ENCODE data around the gene NELFB.

NELFB gene

DNA sequence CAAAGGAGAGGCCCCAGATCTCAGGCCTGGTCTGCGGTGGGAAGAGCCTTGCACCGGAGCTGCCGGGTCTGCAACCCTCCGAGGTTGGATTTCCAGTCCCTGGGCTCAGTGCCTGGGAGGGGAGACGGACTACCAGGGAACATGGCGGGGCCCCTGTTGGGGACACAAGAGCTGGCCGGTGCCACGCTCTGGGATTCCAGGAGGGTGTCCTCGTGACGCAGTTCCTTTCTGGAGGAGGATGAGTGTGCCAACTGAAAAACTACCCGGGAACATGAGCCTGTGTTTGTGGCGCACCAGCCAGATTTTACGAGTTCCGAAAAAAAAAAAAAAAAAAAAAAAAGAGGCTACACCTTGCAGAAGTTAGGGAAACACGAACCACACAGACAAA is 38.0 kb downstream of the NELFB start:
- no peak overlapping the region for H3K27ac ChIP-seq (ENCODE audit: low read depth, low read length)
- H3K27me3 ChIP-seq (ENCODE audit: control insufficient read depth, insufficient read depth, low read length) = peaks cover 13% of the 10 kb centered on the region
- H3K36me3 ChIP-seq (ENCODE audit: control insufficient read depth, insufficient read depth, low read length) = no peaks in the 10 kb centered on the region
- no peak overlapping the region for H3K9ac ChIP-seq (ENCODE audit: low read length)
- H3K4me3 ChIP-seq (ENCODE audit: low read length) = no peak overlapping the region
- H3K4me1 ChIP-seq (ENCODE audit: control insufficient read depth, insufficient read depth, low read length) = no peaks in the 10 kb centered on the region

DNA sequence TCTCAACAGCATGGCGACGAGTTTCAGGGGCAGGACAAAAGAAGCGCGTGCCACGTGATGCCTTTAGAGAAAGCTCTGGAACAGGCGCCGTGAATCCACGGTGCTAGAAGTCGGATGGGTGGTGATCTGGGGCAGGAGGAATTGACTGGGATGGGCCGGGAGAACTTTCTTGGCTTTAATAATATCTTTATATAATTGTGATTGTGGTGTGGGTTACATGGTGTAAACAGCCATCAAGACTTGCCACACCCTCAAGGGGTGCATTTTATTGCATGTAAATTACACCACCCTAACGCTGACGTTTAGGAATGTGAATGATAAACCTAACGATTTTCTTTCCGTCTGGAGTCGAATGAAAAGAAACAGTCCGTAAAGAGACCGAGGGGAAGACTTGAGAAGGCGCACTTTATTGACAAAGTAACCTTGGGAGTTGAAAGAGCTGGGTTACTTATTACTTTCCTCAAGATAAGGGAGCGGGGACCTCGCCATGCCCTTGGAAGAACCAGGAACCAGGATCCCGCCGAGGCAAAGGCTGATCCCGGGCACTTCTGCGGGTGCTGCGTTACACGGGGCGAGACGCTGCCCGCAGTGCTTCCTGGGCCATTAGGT is 38.5 kb downstream of the NELFB start:
- H3K9ac ChIP-seq (ENCODE audit: low read length) = no peak overlapping the region

GRCh38 chr9:137294091-137294680 is 39.1 kb downstream of the NELFB start:
- no peak overlapping the region for H3K9ac ChIP-seq (ENCODE audit: low read length)
- peaks cover 24% of the 10 kb centered on the region for H3K27me3 ChIP-seq (ENCODE audit: control insufficient read depth, insufficient read depth, low read length)
- H3K4me1 ChIP-seq (ENCODE audit: control insufficient read depth, insufficient read depth, low read length) = no peaks in the 10 kb centered on the region
- H3K4me3 ChIP-seq (ENCODE audit: low read length) = no peak overlapping the region
- H3K36me3 ChIP-seq (ENCODE audit: control insufficient read depth, insufficient read depth, low read length) = no peaks in the 10 kb centered on the region
- H3K27ac ChIP-seq (ENCODE audit: low read depth, low read length) = no peak overlapping the region

More for the DNA sequence above, 38.5 kb downstream of the NELFB start:
- Histone ChIP-seq H3K27me3 (ENCODE audit: control insufficient read depth, insufficient read depth, low read length) (peaks cover 18% of the 10 kb centered on the region), H3K4me1 (ENCODE audit: control insufficient read depth, insufficient read depth, low read length) (no peaks in the 10 kb centered on the region), H3K4me3 (ENCODE audit: low read length) (no peak overlapping the region), H3K36me3 (ENCODE audit: control insufficient read depth, insufficient read depth, low read length) (no peaks in the 10 kb centered on the region), H3K27ac (ENCODE audit: low read depth, low read length) (no peak overlapping the region)

DNA sequence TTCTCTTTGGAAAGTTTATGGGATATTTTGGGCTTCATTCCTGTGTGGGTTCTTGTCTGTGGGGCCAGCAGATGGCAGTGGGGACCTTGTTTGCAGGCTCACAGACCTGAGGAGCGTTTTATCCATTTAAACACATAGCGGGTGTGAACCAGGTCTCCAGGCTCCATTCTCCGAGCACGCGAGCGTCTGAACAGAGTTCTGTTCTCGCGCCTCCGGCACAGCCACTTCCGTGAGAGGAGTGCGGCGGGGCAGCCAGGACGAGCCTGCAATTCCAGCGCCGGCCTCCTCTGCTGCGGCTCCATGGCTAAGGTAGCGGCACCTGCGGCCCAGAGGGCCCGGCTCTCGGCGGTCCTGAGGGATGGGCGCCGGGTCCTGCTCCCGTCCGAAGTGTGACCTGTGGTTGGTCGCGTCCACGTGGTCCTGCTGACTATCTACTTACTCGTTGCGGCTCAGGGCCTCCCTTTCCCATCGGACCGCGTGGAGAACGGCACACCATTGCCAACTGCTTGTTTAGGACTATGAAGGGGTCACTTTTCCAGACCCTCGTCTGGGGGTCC is 39.6 kb downstream of the NELFB start:
- no peaks in the 10 kb centered on the region for H3K4me1 ChIP-seq (ENCODE audit: control insufficient read depth, insufficient read depth, low read length)
- H3K9ac ChIP-seq (ENCODE audit: low read length) = no peak overlapping the region
- H3K36me3 ChIP-seq (ENCODE audit: control insufficient read depth, insufficient read depth, low read length) = no peaks in the 10 kb centered on the region
- H3K27ac ChIP-seq (ENCODE audit: low read depth, low read length) = no peak overlapping the region
- H3K4me3 ChIP-seq (ENCODE audit: low read length) = no peak overlapping the region
- peaks cover 26% of the 10 kb centered on the region for H3K27me3 ChIP-seq (ENCODE audit: control insufficient read depth, insufficient read depth, low read length)

GRCh38 chr9:137295238-137295811 is 40.2 kb downstream of the NELFB start:
- no peak overlapping the region for H3K4me3 ChIP-seq (ENCODE audit: low read length)
- no peak overlapping the region for H3K9ac ChIP-seq (ENCODE audit: low read length)
- no peaks in the 10 kb centered on the region for H3K36me3 ChIP-seq (ENCODE audit: control insufficient read depth, insufficient read depth, low read length)
- peaks cover 26% of the 10 kb centered on the region for H3K27me3 ChIP-seq (ENCODE audit: control insufficient read depth, insufficient read depth, low read length)
- no peaks in the 10 kb centered on the region for H3K4me1 ChIP-seq (ENCODE audit: control insufficient read depth, insufficient read depth, low read length)
- H3K27ac ChIP-seq (ENCODE audit: low read depth, low read length) = no peak overlapping the region

DNA sequence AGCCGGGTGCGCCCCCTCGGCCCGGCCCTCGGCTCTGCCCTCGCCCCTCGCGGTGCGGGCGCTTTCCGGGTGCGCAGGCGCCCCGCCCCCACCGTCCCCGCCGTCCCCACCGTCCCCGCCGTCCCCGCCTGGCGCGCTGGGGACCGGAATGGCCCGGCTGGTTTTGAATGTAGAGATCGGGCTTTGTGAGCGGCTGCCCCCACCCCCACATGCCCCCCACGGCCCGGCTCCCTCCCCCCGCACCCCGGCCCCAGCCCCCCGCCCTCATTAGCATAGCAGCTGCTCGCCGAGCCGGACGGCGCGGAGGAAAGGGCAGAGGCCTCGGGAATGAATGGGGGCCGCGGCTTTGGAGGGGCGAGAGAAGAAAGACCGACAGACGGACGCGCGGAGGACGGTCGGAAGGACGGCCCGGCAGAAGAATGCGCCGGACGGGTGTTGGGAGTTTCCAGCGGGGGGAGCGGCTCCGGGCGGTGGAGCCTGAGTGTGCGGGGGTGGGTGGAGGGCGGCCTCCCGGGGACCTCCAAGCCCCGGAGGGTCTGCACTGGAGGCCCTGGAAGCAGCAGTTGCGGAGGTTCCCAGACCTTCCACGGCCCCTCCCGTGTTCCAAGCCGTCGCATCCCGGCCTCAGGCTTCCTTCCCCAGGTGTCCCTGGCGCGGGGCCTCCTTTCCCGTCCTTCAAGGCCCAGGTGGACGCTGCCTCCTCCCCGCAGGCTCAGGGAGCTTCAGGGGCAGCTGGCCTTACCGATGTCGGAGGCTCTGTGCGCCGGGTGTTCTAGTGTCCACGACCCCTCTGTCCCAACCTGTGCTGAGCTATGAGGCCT is 40.9 kb downstream of the NELFB start:
- H3K4me1 ChIP-seq (ENCODE audit: control insufficient read depth, insufficient read depth, low read length) = no peaks in the 10 kb centered on the region
- peaks cover 26% of the 10 kb centered on the region for H3K27me3 ChIP-seq (ENCODE audit: control insufficient read depth, insufficient read depth, low read length)
- no peaks in the 10 kb centered on the region for H3K36me3 ChIP-seq (ENCODE audit: control insufficient read depth, insufficient read depth, low read length)
- H3K9ac ChIP-seq (ENCODE audit: low read length) = peak overlapping the region; percentile 78
- peak overlapping the region; percentile 47 for H3K4me3 ChIP-seq (ENCODE audit: low read length)
- H3K27ac ChIP-seq (ENCODE audit: low read depth, low read length) = peak overlapping the region; percentile 30

DNA sequence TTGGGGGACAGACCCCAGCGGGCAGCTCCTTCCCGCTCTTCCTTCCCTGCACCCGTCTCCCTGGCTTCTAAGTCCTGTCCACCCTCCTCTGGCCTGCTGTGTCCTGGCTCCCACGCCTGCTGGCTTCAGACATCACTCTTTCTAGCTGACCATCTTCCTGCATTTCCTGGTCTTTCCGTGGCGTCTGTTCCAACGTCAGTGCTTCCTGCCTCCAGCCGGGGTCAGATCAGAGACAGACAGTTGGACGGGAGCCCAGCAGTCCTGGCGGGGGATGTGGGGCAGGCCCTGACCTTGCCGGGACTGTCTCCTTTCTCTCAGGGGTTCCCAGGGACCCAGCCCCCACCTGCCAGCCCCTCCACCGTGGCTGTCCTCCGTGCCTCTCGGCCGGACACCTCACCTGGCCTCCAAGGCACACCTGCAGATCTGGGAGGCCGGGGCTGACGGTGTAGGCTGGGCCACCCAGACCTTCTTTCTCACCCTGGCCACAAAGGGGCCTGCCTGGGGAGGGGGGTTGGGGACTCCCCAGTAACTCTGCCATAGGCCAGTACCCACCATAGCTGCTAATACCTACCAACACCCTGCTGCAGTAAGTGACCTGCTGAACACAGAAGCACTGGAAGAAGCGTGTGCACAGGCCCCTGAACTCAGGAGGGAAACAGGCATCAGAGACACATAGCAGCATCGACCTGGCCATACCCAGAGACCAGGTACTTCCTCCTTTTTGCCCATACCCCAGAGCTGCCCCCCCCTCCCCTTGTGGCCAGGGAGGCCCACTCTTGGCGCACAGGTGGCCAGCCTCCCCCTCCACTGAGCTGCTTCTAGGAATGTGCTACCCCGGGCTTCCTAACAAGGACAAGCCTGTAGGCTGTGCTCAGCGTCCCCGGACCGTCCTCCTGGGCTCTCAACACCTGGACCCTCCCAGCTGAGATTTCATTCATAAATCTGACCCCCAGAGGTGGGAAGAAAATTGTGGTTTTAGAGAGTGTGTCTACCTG is 41.8 kb downstream of the NELFB start:
- Histone ChIP-seq H3K4me3 (ENCODE audit: low read length) (peak overlapping the region; percentile 47), H3K27me3 (ENCODE audit: control insufficient read depth, insufficient read depth, low read length) (peaks cover 26% of the 10 kb centered on the region)

DNA sequence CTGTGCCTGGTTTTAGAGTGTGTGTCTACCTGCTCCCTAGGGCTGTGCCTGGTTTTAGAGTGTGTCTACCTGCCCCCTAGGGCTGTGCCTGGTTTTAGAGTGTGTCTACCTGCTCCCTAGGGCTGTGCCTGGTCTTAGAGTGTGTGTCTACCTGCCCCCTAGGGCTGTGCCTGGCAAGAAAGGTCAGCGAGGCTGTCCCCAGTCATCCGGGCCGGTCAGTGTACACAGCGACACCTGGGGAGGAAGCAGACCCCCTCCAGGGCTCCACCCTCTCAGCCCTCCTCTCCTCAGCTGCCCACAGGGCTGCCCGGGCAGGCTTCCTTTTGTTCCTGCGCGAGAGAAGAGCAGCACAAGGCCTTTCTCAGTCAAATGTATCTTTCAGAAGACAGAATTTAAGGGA is 42.8 kb downstream of the NELFB start:
- Histone ChIP-seq H3K9ac (ENCODE audit: low read length) (peak overlapping the region; percentile 36), H3K36me3 (ENCODE audit: control insufficient read depth, insufficient read depth, low read length) (no peaks in the 10 kb centered on the region), H3K4me1 (ENCODE audit: control insufficient read depth, insufficient read depth, low read length) (no peaks in the 10 kb centered on the region), H3K27ac (ENCODE audit: low read depth, low read length) (peak overlapping the region; percentile 28), H3K4me3 (ENCODE audit: low read length) (peak overlapping the region; percentile 31), H3K27me3 (ENCODE audit: control insufficient read depth, insufficient read depth, low read length) (peaks cover 26% of the 10 kb centered on the region)

More for the DNA sequence above, 41.8 kb downstream of the NELFB start:
- H3K27ac ChIP-seq (ENCODE audit: low read depth, low read length) = peak overlapping the region; percentile 30
- H3K9ac ChIP-seq (ENCODE audit: low read length) = peak overlapping the region; percentile 78
- H3K4me1 ChIP-seq (ENCODE audit: control insufficient read depth, insufficient read depth, low read length) = no peaks in the 10 kb centered on the region
- no peaks in the 10 kb centered on the region for H3K36me3 ChIP-seq (ENCODE audit: control insufficient read depth, insufficient read depth, low read length)

DNA sequence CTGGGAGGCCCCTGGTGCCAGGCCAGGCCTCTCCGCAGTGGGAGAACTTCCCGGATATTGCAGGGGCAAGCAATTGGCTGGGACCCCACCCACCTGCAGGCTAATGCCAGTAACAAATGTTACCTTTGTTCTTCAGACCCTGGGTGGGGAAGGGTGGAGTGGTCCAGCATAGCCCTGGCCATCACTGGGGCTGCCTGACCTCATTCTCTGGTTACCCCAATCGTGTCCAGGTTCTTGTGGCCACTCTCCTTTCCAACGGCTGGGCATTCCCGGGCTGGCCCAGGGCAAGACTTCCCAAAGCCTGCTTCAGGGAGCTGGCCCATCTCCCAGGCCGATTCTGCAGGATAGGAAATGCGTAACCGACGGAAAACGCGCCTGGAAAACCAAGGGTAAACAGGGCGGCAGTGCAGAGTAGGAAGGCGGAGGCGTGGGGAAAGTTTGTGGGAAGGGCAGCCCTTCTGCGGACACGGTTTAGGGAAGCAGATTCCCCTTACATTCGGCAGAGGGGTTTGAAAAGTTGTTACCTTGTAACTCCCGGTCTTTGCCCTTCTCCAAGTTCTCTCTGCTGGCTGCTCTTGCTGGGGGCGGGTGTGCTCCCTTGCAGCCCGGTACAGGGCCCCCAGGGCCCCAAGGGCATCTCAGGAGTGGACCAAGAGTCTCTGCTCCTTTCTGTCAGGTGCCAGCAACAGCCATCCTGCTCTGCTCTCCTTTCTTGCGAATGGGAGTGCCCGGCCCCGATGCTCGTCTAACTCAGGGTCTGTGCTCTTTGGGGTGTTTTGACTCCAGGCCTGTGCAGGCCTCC is 43.5 kb downstream of the NELFB start:
- peak overlapping the region; percentile 21 for H3K27ac ChIP-seq (ENCODE audit: low read depth, low read length)
- H3K27me3 ChIP-seq (ENCODE audit: control insufficient read depth, insufficient read depth, low read length) = peaks cover 26% of the 10 kb centered on the region
- H3K36me3 ChIP-seq (ENCODE audit: control insufficient read depth, insufficient read depth, low read length) = no peaks in the 10 kb centered on the region
- H3K9ac ChIP-seq (ENCODE audit: low read length) = peak overlapping the region; percentile 47
- no peaks in the 10 kb centered on the region for H3K4me1 ChIP-seq (ENCODE audit: control insufficient read depth, insufficient read depth, low read length)
- H3K4me3 ChIP-seq (ENCODE audit: low read length) = peak overlapping the region; percentile 31

DNA sequence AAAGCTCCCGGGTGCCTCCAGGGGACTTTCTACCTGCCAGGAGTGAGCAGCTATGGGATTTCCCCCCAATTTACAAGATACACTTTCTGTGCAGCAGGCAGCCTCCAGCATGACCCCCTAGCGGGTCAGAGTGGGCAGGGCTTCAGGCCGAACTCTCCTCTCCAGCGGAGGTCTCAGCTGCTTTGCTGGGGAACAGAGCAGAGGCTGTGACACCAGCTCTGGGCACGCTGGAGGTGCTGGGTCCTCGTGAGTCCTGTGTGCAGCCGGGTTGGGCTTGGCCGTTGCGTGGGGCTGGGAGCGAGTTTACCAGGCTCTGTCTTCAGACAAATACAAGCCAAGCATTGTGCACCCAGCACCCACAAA is 44.1 kb downstream of the NELFB start:
- H3K27ac ChIP-seq (ENCODE audit: low read depth, low read length) = no peak overlapping the region
- peak overlapping the region; percentile 31 for H3K4me3 ChIP-seq (ENCODE audit: low read length)
- H3K36me3 ChIP-seq (ENCODE audit: control insufficient read depth, insufficient read depth, low read length) = no peaks in the 10 kb centered on the region
- peaks cover 26% of the 10 kb centered on the region for H3K27me3 ChIP-seq (ENCODE audit: control insufficient read depth, insufficient read depth, low read length)
- peak overlapping the region; percentile 51 for H3K9ac ChIP-seq (ENCODE audit: low read length)
- no peaks in the 10 kb centered on the region for H3K4me1 ChIP-seq (ENCODE audit: control insufficient read depth, insufficient read depth, low read length)

GRCh38 chr9:137299938-137300337 is 44.8 kb downstream of the NELFB start:
- peak overlapping the region; percentile 13 for H3K9ac ChIP-seq (ENCODE audit: low read length)
- no peaks in the 10 kb centered on the region for H3K4me1 ChIP-seq (ENCODE audit: control insufficient read depth, insufficient read depth, low read length)
- peak overlapping the region; percentile 31 for H3K4me3 ChIP-seq (ENCODE audit: low read length)

More at GRCh38 chr9:137299938-137300337, 44.8 kb downstream of the NELFB start:
- peaks cover 21% of the 10 kb centered on the region for H3K27me3 ChIP-seq (ENCODE audit: control insufficient read depth, insufficient read depth, low read length)
- H3K27ac ChIP-seq (ENCODE audit: low read depth, low read length) = no peak overlapping the region
- H3K36me3 ChIP-seq (ENCODE audit: control insufficient read depth, insufficient read depth, low read length) = no peaks in the 10 kb centered on the region

Data from rectal smooth muscle tissue (tissue), 1 donor.